Kidney epithelial cell (primary cell): ENCODE measurements around the gene RASAL1. TPM values are rescaled to one million over a fixed set of nuclear protein-coding genes. Genes with fewer than 3 reads are reported as not detected.

ENCODE experiments used
- DNase-seq: peaks from one replicate; pipeline ENCODE4 v3.0.0-alpha.2; 2010; ENCODE audit warnings: low read depth
- H3K27me3 ChIP-seq: 2 replicates; pipeline ENCODE4 v1.6.0; 2011; ENCODE audit warnings: low read length; ENCODE audit not compliant: control insufficient read depth, insufficient read depth
- H3K36me3 ChIP-seq: 2 replicates; pipeline ENCODE4 v1.5.1; 2011; ENCODE audit warnings: low read length; ENCODE audit not compliant: control insufficient read depth, insufficient read depth
- H3K4me3 ChIP-seq: 2 replicates; pipeline ENCODE4 v1.5.1; 2011; ENCODE audit warnings: low read depth, mild to moderate bottlenecking, control low read depth, low read length
- CTCF ChIP-seq: IDR thresholded peaks from 2 replicates; pipeline ENCODE4 v1.5.1; 2011; ENCODE audit warnings: mild to moderate bottlenecking, moderate library complexity, low read length, control low read depth, inconsistent platforms; ENCODE audit not compliant: insufficient read depth, poor library complexity, severe bottlenecking
- total RNA-seq: library from RNA; depleted of rRNA; stranded (reverse); fragments of >200 nt; gene quantifications from 2 replicates; pipeline ENCODE4 v1.2.3, GENCODE V29; 2015

Gene RASAL1
- total RNA-seq, 1 donor from 2014 or later, result 1.1 TPM

DNA sequence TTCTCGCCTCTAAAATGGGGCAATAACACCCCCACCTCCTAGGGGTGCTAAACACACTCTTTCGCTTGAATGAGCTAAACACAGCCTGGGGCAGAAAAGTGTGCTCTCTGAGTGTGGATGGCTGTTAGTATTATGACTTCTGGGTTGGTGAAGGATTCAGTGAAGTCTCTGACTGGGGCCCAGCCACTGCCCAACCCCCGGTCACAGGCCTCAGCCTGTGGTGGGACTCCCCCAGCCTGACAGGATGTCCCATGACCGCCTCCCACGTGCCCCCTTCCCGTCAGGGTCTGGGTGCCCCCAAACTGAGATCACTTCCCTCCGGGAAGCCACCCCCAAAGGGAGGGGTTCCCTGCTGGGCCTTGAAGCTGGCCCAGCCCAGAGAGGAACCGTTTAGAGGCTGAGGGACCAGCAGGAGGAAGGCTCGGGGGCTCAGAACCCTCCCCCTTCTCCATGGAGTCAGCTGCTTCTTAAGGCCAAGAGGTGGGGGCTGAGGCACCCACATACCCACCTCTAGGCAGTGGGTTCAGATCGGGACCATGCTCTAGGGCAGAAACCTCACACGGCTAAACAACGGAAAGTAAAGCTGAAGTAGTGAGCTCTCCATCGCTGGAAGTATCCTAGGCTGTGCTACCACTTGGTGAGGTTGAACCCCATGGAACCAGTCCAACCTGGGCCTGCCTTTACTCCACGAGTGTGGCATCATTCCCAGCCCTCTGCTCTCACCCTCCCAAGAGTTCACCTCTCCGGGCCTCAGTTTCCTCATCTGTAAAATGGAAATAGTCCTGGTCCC is 65.2 kb downstream of the RASAL1 start:
- no peak for DNase-seq
- TF ChIP-seq CTCF, result no peak
- H3K4me3 ChIP-seq, result no peak overlapping the region

GRCh38 chr12:113069751-113070116 is 65.8 kb downstream of the RASAL1 start:
- Histone ChIP-seq H3K36me3 (no peaks in the 10 kb centered on the region), H3K4me3 (no peak overlapping the region), H3K27me3 (peaks cover 17% of the 10 kb centered on the region)
- DNase-seq, result no peak
- TF ChIP-seq CTCF, result no peak

More for the DNA sequence above, 65.2 kb downstream of the RASAL1 start:
- no peaks in the 10 kb centered on the region for H3K36me3 ChIP-seq
- H3K27me3 ChIP-seq, result peaks cover 11% of the 10 kb centered on the region

DNA sequence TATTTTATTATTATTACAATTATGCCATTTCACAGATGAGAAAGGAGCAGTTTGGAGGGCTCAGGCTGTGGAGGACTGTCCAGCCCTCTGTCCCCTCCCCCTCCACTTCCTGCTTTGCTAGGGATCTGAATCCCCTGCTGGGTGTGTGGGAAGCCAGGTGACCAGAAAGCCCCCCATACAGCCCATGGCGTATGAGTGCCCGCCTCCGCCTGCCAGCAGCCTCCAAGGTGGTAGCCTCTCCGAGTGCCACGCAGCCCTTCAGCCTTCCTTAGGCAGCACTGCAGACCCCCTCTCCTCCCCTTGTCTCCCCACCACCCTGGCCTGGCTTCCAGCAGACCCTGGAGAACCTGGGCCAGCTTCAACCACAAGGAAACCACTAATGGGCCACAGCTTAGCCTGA is 66.4 kb downstream of the RASAL1 start:
- no peak for TF ChIP-seq CTCF
- H3K4me3 ChIP-seq, result no peak overlapping the region
- DNase-seq, result no peak
- no peaks in the 10 kb centered on the region for H3K36me3 ChIP-seq
- H3K27me3 ChIP-seq, result peaks cover 13% of the 10 kb centered on the region

- no peak for DNase-seq
- no peak for TF ChIP-seq CTCF
- no peak overlapping the region for H3K4me3 ChIP-seq
- H3K36me3 ChIP-seq, result no peaks in the 10 kb centered on the region
- H3K27me3 ChIP-seq, result peaks cover 19% of the 10 kb centered on the region
These were observed 67.3 kb downstream of the RASAL1 start for GRCh38 chr12:113067987-113068935.

DNA sequence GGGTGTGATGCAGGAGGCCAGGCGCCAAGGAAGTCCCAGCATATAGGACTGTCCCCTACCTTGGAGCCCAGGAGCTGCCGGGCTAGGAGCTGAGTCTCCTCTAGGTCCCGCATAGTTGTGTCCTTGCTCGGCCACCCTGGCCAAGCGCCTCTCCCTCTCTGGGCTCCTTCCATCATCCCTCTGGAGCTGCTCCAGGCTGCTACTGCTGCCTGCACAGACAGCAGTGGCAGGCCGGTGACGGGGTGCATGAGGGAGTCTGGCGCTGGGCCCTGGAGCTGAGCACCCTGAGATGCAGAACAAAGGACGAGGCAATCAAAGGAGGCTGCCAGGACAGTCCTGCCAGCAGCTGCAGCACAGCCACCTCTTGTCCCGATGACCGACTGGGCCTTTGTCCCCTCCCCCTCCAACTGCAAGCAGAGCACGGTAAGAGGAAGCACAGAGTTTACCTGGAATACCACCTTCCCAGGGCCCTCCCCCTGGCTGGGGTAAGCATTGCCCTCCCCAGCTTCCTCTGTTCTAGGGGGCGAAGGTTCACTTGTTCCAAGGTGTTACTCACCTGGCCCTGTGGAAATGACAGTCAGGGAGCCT is 68.7 kb downstream of the RASAL1 start:
- Histone ChIP-seq H3K4me3 (no peak overlapping the region), H3K27me3 (peaks cover 24% of the 10 kb centered on the region), H3K36me3 (no peaks in the 10 kb centered on the region)
- no peak for TF ChIP-seq CTCF
- no peak for DNase-seq
